ENCODE data around the gene CAVIN4.

DNA sequence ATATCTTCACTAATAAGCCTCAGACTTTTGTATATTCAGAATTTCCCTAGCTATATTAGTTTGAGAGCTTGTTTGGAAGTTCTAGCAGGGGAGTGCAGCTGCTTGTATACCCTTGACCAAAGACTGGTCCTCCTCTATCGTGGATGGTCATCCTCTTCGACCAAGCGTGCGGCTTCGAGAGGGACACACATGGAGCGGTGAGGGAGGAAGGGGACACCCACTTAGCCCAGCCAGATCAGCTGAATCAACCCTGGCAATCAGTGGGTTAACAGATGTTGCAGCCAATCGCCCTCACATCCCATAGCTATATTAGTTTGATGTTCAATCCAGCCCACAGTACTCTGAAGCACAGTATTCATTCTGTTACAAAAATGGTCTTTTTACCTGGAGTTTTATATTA is 3.2 kb downstream of the CAVIN4 start:
- TF ChIP-seq, protein P1, sequence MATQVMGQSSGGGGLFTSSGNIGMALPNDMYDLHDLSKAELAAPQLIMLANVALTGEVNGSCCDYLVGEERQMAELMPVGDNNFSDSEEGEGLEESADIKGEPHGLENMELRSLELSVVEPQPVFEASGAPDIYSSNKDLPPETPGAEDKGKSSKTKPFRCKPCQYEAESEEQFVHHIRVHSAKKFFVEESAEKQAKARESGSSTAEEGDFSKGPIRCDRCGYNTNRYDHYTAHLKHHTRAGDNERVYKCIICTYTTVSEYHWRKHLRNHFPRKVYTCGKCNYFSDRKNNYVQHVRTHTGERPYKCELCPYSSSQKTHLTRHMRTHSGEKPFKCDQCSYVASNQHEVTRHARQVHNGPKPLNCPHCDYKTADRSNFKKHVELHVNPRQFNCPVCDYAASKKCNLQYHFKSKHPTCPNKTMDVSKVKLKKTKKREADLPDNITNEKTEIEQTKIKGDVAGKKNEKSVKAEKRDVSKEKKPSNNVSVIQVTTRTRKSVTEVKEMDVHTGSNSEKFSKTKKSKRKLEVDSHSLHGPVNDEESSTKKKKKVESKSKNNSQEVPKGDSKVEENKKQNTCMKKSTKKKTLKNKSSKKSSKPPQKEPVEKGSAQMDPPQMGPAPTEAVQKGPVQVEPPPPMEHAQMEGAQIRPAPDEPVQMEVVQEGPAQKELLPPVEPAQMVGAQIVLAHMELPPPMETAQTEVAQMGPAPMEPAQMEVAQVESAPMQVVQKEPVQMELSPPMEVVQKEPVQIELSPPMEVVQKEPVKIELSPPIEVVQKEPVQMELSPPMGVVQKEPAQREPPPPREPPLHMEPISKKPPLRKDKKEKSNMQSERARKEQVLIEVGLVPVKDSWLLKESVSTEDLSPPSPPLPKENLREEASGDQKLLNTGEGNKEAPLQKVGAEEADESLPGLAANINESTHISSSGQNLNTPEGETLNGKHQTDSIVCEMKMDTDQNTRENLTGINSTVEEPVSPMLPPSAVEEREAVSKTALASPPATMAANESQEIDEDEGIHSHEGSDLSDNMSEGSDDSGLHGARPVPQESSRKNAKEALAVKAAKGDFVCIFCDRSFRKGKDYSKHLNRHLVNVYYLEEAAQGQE (IDR thresholded peaks at IDR 0.05; ENCODE audit: low read depth) = no peak
- no peak for TF ChIP-seq FOXM1 (IDR thresholded peaks at IDR 0.05; ENCODE audit: borderline replicate concordance, low read depth)
- TF ChIP-seq, protein P2, sequence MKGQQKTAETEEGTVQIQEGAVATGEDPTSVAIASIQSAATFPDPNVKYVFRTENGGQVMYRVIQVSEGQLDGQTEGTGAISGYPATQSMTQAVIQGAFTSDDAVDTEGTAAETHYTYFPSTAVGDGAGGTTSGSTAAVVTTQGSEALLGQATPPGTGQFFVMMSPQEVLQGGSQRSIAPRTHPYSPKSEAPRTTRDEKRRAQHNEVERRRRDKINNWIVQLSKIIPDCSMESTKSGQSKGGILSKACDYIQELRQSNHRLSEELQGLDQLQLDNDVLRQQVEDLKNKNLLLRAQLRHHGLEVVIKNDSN (IDR thresholded peaks at IDR 0.05) = no peak
- TF ChIP-seq ZBTB7A (IDR thresholded peaks at IDR 0.05; ENCODE audit: low read depth) = no peak
- TF ChIP-seq, protein P3, sequence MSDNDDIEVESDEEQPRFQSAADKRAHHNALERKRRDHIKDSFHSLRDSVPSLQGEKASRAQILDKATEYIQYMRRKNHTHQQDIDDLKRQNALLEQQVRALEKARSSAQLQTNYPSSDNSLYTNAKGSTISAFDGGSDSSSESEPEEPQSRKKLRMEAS (IDR thresholded peaks at IDR 0.05) = no peak
- TF ChIP-seq TCF12 (IDR thresholded peaks at IDR 0.05; ENCODE audit: low read depth) = no peak
- TF ChIP-seq EP300 (IDR thresholded peaks at IDR 0.05; ENCODE audit: borderline replicate concordance) = no peak
- no peak for TF ChIP-seq YY1 (IDR thresholded peaks at IDR 0.05; ENCODE audit: low read depth)
- TF ChIP-seq CEBPB (IDR thresholded peaks at IDR 0.05) = no peak
- no peak for TF ChIP-seq TEAD4 (IDR thresholded peaks at IDR 0.05)
- no peak for TF ChIP-seq RAD21 (IDR thresholded peaks at IDR 0.05; ENCODE audit: low read depth)
- TF ChIP-seq TAF1 (IDR thresholded peaks at IDR 0.05; ENCODE audit: low read depth) = no peak
